A549 (cell line): ENCODE data around the gene HAUS1.

Experiments
- JUN ChIP-seq, 2 experiments: fragments of >200 bp; sonication (Bioruptor Twin); formaldehyde crosslinking; IDR thresholded peaks; 2 replicates in 1 of 2; 3 replicates in 1 of 2; pipeline ENCODE4 v1.6.1; 2016 to 2017
- MAZ ChIP-seq: fragments of 150-350 bp; IDR thresholded peaks from 2 replicates; pipeline ENCODE4 v1.6.1; 2014; ENCODE audit warnings: antibody characterized with exemption, low read depth, low read length, borderline replicate concordance
- RCOR1 ChIP-seq: fragments of 150-350 bp; IDR thresholded peaks from 2 replicates; pipeline ENCODE4 v1.6.1; 2014; ENCODE audit warnings: antibody characterized with exemption, low read length, low read depth

GRCh38 chr18:46158499-46158898 lies 54.3 kb downstream of the HAUS1 start:
- TF ChIP-seq MAZ: no peak
- no peak for TF ChIP-seq RCOR1
- no peak for TF ChIP-seq JUN (IDR thresholded peaks at IDR 0.05)
